GM23338 (cell line): Measurements from ENCODE around the gene PSMA8. TPM values are rescaled to one million over a fixed set of nuclear protein-coding genes. Genes with fewer than 3 reads are reported as not detected.
A peak's percentile ranks its signal among the peaks of the same experiment; 100 is the strongest.

ENCODE experiments used
- ATAC-seq: fragments of 200-7000 bp; cut with Tn5 transposase; 3 replicates; pipeline ENCODE4 v1.9.1; 2020
- DNase-seq: peaks from one replicate; pipeline ENCODE4 v3.0.0-alpha.2; 2015; ENCODE audit warnings: low spot score
- H2AFZ ChIP-seq: fragments of 200-600 bp; sonication (generic); 2 replicates; pipeline ENCODE4 v1.8.0; 2016; ENCODE audit warnings: antibody characterized with exemption, mild to moderate bottlenecking, moderate library complexity
- H3F3A ChIP-seq: fragments of 200-600 bp; sonication (generic); replicated peaks from 2 replicates; pipeline ENCODE4 v1.8.0; 2017; ENCODE audit warnings: antibody characterized with exemption, mixed run types, low read depth
- H3K27ac ChIP-seq: fragments of 200-600 bp; sonication (generic); 2 replicates; pipeline ENCODE4 v1.6.1; 2016; ENCODE audit warnings: low read depth
- H3K27me3 ChIP-seq: fragments of 200-600 bp; sonication (generic); 2 replicates; pipeline ENCODE4 v1.8.0; 2016; ENCODE audit warnings: mild to moderate bottlenecking, mixed run types, moderate library complexity; ENCODE audit not compliant: insufficient read depth
- H3K36me3 ChIP-seq: fragments of 200-600 bp; sonication (generic); 2 replicates; pipeline ENCODE4 v1.8.0; 2016; ENCODE audit warnings: mild to moderate bottlenecking; ENCODE audit not compliant: insufficient read depth
- H3K4me1 ChIP-seq: fragments of 200-600 bp; sonication (generic); 2 replicates; pipeline ENCODE4 v1.8.0; 2016; ENCODE audit warnings: mild to moderate bottlenecking, moderate library complexity; ENCODE audit not compliant: insufficient read depth
- H3K4me2 ChIP-seq: fragments of 200-600 bp; sonication (generic); 2 replicates; pipeline ENCODE4 v1.7.1; 2017; ENCODE audit warnings: mixed run types
- H3K4me3 ChIP-seq: fragments of 200-600 bp; sonication (generic); 2 replicates; pipeline ENCODE4 v1.6.1; 2016; ENCODE audit warnings: mixed run types
- H3K79me2 ChIP-seq: fragments of 200-600 bp; sonication (generic); replicated peaks from 2 replicates; pipeline ENCODE4 v1.8.0; 2017; ENCODE audit warnings: mild to moderate bottlenecking; ENCODE audit not compliant: insufficient read depth
- H3K9me2 ChIP-seq: fragments of 200-600 bp; sonication (generic); 2 replicates; pipeline ENCODE4 v1.8.0; 2017; ENCODE audit not compliant: insufficient read depth
- H4K20me1 ChIP-seq: fragments of 200-600 bp; sonication (generic); replicated peaks from 2 replicates; pipeline ENCODE4 v1.8.0; 2017; ENCODE audit warnings: mild to moderate bottlenecking; ENCODE audit not compliant: insufficient read depth
- H3K27ac Mint-ChIP-seq: 2 replicates; pipeline ENCODE4 v1.8.0; 2020; ENCODE audit warnings: inconsistent platforms, mild to moderate bottlenecking, moderate library complexity, mixed read lengths
- H3K27me3 Mint-ChIP-seq: 3 replicates; pipeline ENCODE4 v1.8.0; 2022; ENCODE audit warnings: low read depth, mild to moderate bottlenecking, moderate library complexity, mixed read lengths, inconsistent platforms; ENCODE audit not compliant: insufficient read depth, poor library complexity
- H3K36me3 Mint-ChIP-seq: 3 replicates; pipeline ENCODE4 v1.8.0; 2021; ENCODE audit warnings: low read depth, mild to moderate bottlenecking, inconsistent platforms, moderate library complexity, mixed read lengths
- H3K4me1 Mint-ChIP-seq: 3 replicates; pipeline ENCODE4 v1.8.0; 2020; ENCODE audit warnings: mild to moderate bottlenecking, inconsistent platforms, mixed read lengths
- H3K4me3 Mint-ChIP-seq: 3 replicates; pipeline ENCODE4 v1.8.0; 2021; ENCODE audit warnings: moderate library complexity, mild to moderate bottlenecking, inconsistent platforms, mixed read lengths
- H3K9me3 Mint-ChIP-seq: 3 replicates; pipeline ENCODE4 v1.8.0; 2020; ENCODE audit warnings: moderate library complexity, mild to moderate bottlenecking, inconsistent platforms, mixed read lengths
- CREB1 ChIP-seq: fragments of 250-450 bp; sonication (Bioruptor Pico); IDR thresholded peaks from 2 replicates; pipeline ENCODE4 v1.5.0; 2020; ENCODE audit warnings: low read depth, mild to moderate bottlenecking, moderate library complexity
- CTCF ChIP-seq, 2 experiments: fragments of 200-600 bp in 1 of 2; sonication (generic) in 1 of 2; conservative IDR thresholded peaks; 2 replicates each; pipeline versions ENCODE4 v1.5.1 to v1.6.1; 2016 to 2017; ENCODE audit warnings: antibody characterized with exemption in 2 of 2, low read depth in 2 of 2, mild to moderate bottlenecking in 2 of 2, moderate library complexity in 1 of 2
- ETS1 ChIP-seq: IDR thresholded peaks from 2 replicates; pipeline ENCODE4 v1.6.1; 2016; ENCODE audit warnings: antibody characterized with exemption
- EZH2 ChIP-seq: fragments of 200-600 bp; sonication (generic); IDR thresholded peaks from one replicate; pipeline ENCODE4 v1.8.0; 2017; ENCODE audit warnings: antibody characterized with exemption, mild to moderate bottlenecking, low read depth; ENCODE audit not compliant: unreplicated experiment
- EZH2phosphoT487 ChIP-seq: fragments of 200-600 bp; sonication (generic); IDR thresholded peaks from one replicate; pipeline ENCODE4 v1.8.1; 2018; ENCODE audit warnings: antibody characterized with exemption; ENCODE audit not compliant: unreplicated experiment
- JUNB ChIP-seq: IDR thresholded peaks from one replicate; pipeline ENCODE4 v1.6.1; 2016; ENCODE audit warnings: antibody characterized with exemption; ENCODE audit not compliant: unreplicated experiment
- NANOG ChIP-seq: IDR thresholded peaks from 2 replicates; pipeline ENCODE4 v1.6.1; 2016; ENCODE audit warnings: antibody characterized with exemption, borderline replicate concordance
- POLR2AphosphoS5 ChIP-seq: IDR thresholded peaks from 2 replicates; pipeline ENCODE4 v1.6.1; 2016; ENCODE audit warnings: antibody characterized with exemption, low read depth
- STAT1 ChIP-seq: IDR thresholded peaks from one replicate; pipeline ENCODE4 v1.6.1; 2016; ENCODE audit warnings: antibody characterized with exemption; ENCODE audit not compliant: unreplicated experiment
- ZNF114 ChIP-seq: fragments of 250-450 bp; sonication (Bioruptor Pico); IDR thresholded peaks from 2 replicates; pipeline ENCODE4 v1.5.0; 2020; ENCODE audit warnings: mild to moderate bottlenecking, moderate library complexity
- ZNF331 ChIP-seq: fragments of 250-450 bp; sonication (Bioruptor Pico); IDR thresholded peaks from 2 replicates; pipeline ENCODE4 v1.5.0; 2020; ENCODE audit warnings: low read depth, mild to moderate bottlenecking, moderate library complexity
- polyA plus RNA-seq: library from polyadenylated mRNA; unstranded; fragments of >200 nt; fragmentation: Nextera tagmentation; extraction: Ambion mirVana; gene quantifications from 2 replicates; pipeline ENCODE4 v1.2.1, GENCODE V29; 2016
- total RNA-seq: library from RNA; depleted of rRNA; stranded (reverse); fragments of >200 nt; shearing (Covaris generic); gene quantifications from 2 replicates; pipeline ENCODE4 v1.2.3, GENCODE V29; 2014
- TF ChIP-seq, protein P1 (sequence below): IDR thresholded peaks from one replicate; pipeline ENCODE4 v1.6.1; 2018; ENCODE audit warnings: antibody characterized with exemption; ENCODE audit not compliant: unreplicated experiment
- TF ChIP-seq, protein P2 (sequence below): fragments of 250-450 bp; sonication (Bioruptor Pico); IDR thresholded peaks from 2 replicates; pipeline ENCODE4 v1.5.0; 2020; ENCODE audit warnings: mild to moderate bottlenecking, moderate library complexity

PSMA8 gene
- total and polyA plus RNA-seq, 2 experiments from 2014 or later, result not detected

DNA sequence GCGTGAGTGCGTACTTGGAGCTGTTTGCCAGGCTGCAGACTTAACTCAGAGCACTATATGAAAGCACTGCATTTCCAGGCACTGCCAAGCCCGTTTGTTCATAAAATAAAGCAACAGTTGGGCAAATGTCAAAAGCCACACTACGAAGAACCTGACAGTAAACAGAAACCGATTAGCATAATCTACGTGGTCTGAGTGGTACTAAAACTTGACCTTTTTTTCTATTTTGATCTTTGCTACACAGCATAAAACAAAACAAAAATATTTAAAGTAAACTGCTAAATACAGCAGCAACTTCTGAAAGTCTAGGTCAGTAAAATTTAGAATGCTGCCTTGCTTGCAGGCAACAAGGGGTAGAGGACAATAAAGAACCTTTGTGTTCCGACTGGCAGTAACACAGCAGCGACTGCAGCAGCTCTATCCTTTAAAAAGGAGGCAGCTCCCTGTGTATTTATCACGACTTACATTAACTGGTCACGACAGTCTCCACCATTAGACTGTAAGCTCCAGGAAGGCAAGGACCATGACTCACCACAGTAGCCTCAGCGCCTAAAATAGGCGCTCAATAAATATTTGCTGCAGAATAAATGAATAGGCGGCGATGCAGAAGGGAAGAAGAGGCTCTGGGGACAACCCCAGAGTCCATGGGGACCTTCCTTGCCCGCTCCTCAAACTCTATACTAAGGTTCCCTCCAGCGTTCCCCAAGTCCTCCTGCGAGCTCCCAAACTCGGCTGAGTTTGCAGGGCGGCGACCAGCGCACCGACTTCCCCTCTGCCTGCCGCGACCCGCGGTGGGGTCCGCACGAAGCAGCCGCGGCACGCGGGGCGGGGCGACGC is 44.2 kb upstream of the PSMA8 start:
- no peaks in the 10 kb centered on the region for H3K9me3 Mint-ChIP-seq
- TF ChIP-seq ZNF114, result no peak
- TF ChIP-seq JUNB, result no peak
- TF ChIP-seq CTCF (conservative IDR thresholded peaks at IDR 0.05; ENCODE audit: low read depth in 2 of 2), result no peak
- TF ChIP-seq STAT1, result no peak
- TF ChIP-seq, protein P1, sequence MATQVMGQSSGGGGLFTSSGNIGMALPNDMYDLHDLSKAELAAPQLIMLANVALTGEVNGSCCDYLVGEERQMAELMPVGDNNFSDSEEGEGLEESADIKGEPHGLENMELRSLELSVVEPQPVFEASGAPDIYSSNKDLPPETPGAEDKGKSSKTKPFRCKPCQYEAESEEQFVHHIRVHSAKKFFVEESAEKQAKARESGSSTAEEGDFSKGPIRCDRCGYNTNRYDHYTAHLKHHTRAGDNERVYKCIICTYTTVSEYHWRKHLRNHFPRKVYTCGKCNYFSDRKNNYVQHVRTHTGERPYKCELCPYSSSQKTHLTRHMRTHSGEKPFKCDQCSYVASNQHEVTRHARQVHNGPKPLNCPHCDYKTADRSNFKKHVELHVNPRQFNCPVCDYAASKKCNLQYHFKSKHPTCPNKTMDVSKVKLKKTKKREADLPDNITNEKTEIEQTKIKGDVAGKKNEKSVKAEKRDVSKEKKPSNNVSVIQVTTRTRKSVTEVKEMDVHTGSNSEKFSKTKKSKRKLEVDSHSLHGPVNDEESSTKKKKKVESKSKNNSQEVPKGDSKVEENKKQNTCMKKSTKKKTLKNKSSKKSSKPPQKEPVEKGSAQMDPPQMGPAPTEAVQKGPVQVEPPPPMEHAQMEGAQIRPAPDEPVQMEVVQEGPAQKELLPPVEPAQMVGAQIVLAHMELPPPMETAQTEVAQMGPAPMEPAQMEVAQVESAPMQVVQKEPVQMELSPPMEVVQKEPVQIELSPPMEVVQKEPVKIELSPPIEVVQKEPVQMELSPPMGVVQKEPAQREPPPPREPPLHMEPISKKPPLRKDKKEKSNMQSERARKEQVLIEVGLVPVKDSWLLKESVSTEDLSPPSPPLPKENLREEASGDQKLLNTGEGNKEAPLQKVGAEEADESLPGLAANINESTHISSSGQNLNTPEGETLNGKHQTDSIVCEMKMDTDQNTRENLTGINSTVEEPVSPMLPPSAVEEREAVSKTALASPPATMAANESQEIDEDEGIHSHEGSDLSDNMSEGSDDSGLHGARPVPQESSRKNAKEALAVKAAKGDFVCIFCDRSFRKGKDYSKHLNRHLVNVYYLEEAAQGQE, result no peak
- TF ChIP-seq EZH2phosphoT487, result no peak
- TF ChIP-seq NANOG, result no peak
- TF ChIP-seq POLR2AphosphoS5, result no peak
- TF ChIP-seq ETS1, result no peak
- TF ChIP-seq EZH2, result no peak
- TF ChIP-seq CREB1 (CRISPR knock-in tag), result no peak
- TF ChIP-seq, protein P2, sequence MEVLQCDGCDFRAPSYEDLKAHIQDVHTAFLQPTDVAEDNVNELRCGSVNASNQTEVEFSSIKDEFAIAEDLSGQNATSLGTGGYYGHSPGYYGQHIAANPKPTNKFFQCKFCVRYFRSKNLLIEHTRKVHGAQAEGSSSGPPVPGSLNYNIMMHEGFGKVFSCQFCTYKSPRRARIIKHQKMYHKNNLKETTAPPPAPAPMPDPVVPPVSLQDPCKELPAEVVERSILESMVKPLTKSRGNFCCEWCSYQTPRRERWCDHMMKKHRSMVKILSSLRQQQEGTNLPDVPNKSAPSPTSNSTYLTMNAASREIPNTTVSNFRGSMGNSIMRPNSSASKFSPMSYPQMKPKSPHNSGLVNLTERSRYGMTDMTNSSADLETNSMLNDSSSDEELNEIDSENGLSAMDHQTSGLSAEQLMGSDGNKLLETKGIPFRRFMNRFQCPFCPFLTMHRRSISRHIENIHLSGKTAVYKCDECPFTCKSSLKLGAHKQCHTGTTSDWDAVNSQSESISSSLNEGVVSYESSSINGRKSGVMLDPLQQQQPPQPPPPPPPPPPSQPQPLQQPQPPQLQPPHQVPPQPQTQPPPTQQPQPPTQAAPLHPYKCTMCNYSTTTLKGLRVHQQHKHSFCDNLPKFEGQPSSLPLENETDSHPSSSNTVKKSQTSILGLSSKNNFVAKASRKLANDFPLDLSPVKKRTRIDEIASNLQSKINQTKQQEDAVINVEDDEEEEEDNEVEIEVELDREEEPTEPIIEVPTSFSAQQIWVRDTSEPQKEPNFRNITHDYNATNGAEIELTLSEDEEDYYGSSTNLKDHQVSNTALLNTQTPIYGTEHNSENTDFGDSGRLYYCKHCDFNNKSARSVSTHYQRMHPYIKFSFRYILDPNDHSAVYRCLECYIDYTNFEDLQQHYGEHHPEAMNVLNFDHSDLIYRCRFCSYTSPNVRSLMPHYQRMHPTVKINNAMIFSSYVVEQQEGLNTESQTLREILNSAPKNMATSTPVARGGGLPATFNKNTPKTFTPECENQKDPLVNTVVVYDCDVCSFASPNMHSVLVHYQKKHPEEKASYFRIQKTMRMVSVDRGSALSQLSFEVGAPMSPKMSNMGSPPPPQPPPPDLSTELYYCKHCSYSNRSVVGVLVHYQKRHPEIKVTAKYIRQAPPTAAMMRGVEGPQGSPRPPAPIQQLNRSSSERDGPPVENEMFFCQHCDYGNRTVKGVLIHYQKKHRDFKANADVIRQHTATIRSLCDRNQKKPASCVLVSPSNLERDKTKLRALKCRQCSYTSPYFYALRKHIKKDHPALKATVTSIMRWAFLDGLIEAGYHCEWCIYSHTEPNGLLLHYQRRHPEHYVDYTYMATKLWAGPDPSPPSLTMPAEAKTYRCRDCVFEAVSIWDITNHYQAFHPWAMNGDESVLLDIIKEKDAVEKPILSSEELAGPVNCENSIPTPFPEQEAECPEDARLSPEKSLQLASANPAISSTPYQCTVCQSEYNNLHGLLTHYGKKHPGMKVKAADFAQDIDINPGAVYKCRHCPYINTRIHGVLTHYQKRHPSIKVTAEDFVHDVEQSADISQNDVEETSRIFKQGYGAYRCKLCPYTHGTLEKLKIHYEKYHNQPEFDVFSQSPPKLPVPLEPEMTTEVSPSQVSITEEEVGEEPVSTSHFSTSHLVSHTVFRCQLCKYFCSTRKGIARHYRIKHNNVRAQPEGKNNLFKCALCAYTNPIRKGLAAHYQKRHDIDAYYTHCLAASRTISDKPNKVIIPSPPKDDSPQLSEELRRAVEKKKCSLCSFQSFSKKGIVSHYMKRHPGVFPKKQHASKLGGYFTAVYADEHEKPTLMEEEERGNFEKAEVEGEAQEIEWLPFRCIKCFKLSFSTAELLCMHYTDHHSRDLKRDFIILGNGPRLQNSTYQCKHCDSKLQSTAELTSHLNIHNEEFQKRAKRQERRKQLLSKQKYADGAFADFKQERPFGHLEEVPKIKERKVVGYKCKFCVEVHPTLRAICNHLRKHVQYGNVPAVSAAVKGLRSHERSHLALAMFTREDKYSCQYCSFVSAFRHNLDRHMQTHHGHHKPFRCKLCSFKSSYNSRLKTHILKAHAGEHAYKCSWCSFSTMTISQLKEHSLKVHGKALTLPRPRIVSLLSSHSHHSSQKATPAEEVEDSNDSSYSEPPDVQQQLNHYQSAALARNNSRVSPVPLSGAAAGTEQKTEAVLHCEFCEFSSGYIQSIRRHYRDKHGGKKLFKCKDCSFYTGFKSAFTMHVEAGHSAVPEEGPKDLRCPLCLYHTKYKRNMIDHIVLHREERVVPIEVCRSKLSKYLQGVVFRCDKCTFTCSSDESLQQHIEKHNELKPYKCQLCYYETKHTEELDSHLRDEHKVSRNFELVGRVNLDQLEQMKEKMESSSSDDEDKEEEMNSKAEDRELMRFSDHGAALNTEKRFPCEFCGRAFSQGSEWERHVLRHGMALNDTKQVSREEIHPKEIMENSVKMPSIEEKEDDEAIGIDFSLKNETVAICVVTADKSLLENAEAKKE (CRISPR knock-in tag), result no peak
- no peak for TF ChIP-seq ZNF331 (CRISPR knock-in tag)
- ATAC-seq, result peak; percentile 1; the same call in 1 of the 3 replicates

More for the DNA sequence above, 44.2 kb upstream of the PSMA8 start:
- no peak overlapping the region; the same call in 1 of the 2 replicates for H3K27ac ChIP-seq
- Mint-ChIP-seq H3K27me3 (peaks cover 2% of the 10 kb centered on the region), H3K36me3 (peaks cover 14% of the 10 kb centered on the region; the same call in 2 of the 3 replicates), H3K27ac (peak overlapping the region; percentile 80; the same call in 1 of the 2 replicates), H3K4me1 (peaks cover 13% of the 10 kb centered on the region), H3K4me3 (peak overlapping the region; percentile 91)
- H4K20me1 ChIP-seq, result peaks cover 21% of the 10 kb centered on the region
- DNase-seq, result peak; percentile 41
- H3K9me2 ChIP-seq, result no peaks in the 10 kb centered on the region
- H3K4me1 ChIP-seq, result peaks cover 9% of the 10 kb centered on the region
- 0 out of 2 replicates have a peak, but pooled peaks cover 4% of the 10 kb centered on the region for H3F3A ChIP-seq
- H3K27me3 ChIP-seq, result no peaks in the 10 kb centered on the region
- H3K79me2 ChIP-seq, result peaks cover 52% of the 10 kb centered on the region
- H3K4me2 ChIP-seq, result peak overlapping the region; percentile 81
- H2AFZ ChIP-seq, result 0 out of 2 replicates have a peak overlapping the region, but pooled peaks have one; percentile 39
- peaks cover 15% of the 10 kb centered on the region; the same call in 1 of the 2 replicates for H3K36me3 ChIP-seq
- peak overlapping the region; percentile 89 for H3K4me3 ChIP-seq
